ENCODE data around the gene CDKL4. TPM values are rescaled to one million over a fixed set of nuclear protein-coding genes. Genes with fewer than 3 reads are reported as not detected.

CDKL4 gene
- total RNA-seq, 1 donor from 2014 or later: 2.0 TPM

GRCh38 chr2:39264733-39265132 is 21.0 kb upstream of the CDKL4 start:
- no peak overlapping the region for H3K27ac Mint-ChIP-seq

DNA sequence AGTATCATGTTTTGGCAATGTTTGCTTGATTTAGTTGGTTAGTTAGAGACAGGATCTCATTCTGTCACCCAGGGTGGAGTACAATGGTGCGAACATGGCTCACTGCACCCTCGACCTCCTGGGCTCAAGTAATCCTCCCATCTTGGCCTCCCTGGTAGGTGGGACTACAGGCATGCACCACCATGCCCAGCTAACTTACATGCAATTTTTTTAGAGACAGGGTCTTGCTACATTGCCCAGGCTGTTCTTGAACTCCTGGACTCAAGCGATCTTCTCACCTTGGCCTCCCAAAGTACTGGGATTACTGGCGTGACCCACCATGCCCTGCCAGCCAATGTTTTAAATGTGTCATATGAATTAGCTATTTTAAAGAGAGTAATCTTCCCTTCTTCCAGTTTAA is 16.3 kb upstream of the CDKL4 start:
- TF ChIP-seq, protein P1, sequence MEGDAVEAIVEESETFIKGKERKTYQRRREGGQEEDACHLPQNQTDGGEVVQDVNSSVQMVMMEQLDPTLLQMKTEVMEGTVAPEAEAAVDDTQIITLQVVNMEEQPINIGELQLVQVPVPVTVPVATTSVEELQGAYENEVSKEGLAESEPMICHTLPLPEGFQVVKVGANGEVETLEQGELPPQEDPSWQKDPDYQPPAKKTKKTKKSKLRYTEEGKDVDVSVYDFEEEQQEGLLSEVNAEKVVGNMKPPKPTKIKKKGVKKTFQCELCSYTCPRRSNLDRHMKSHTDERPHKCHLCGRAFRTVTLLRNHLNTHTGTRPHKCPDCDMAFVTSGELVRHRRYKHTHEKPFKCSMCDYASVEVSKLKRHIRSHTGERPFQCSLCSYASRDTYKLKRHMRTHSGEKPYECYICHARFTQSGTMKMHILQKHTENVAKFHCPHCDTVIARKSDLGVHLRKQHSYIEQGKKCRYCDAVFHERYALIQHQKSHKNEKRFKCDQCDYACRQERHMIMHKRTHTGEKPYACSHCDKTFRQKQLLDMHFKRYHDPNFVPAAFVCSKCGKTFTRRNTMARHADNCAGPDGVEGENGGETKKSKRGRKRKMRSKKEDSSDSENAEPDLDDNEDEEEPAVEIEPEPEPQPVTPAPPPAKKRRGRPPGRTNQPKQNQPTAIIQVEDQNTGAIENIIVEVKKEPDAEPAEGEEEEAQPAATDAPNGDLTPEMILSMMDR (IDR thresholded peaks at IDR 0.05; ENCODE audit: unreplicated experiment): no peak
- Mint-ChIP-seq H3K27me3 (no peaks in the 10 kb centered on the region), H3K36me3 (ENCODE audit: insufficient read depth) (peaks cover 30% of the 10 kb centered on the region), H3K27ac (no peak overlapping the region), H3K4me1 (ENCODE audit: low read depth) (peaks cover 3% of the 10 kb centered on the region), H3K9me3 (ENCODE audit: low read depth) (no peaks in the 10 kb centered on the region), H3K4me3 (ENCODE audit: low read depth) (no peak overlapping the region)
- no peak for DNase-seq (ENCODE audit: low spot score, unreplicated experiment)

More at GRCh38 chr2:39264733-39265132, 21.0 kb upstream of the CDKL4 start:
- Mint-ChIP-seq H3K4me3 (ENCODE audit: low read depth) (no peak overlapping the region), H3K36me3 (ENCODE audit: insufficient read depth) (peaks cover 24% of the 10 kb centered on the region), H3K4me1 (ENCODE audit: low read depth) (no peaks in the 10 kb centered on the region), H3K27me3 (no peaks in the 10 kb centered on the region), H3K9me3 (ENCODE audit: low read depth) (no peaks in the 10 kb centered on the region)
- TF ChIP-seq, protein P1 (IDR thresholded peaks at IDR 0.05; ENCODE audit: unreplicated experiment): no peak
- no peak for DNase-seq (ENCODE audit: low spot score, unreplicated experiment)

- Mint-ChIP-seq H3K36me3 (ENCODE audit: insufficient read depth) (peaks cover 51% of the 10 kb centered on the region), H3K27me3 (no peaks in the 10 kb centered on the region), H3K9me3 (ENCODE audit: low read depth) (peaks cover 5% of the 10 kb centered on the region), H3K4me1 (ENCODE audit: low read depth) (peaks cover 3% of the 10 kb centered on the region), H3K27ac (no peak overlapping the region), H3K4me3 (ENCODE audit: low read depth) (no peak overlapping the region)
- TF ChIP-seq, protein P1 (IDR thresholded peaks at IDR 0.05; ENCODE audit: unreplicated experiment): no peak
- no peak for DNase-seq (ENCODE audit: low spot score, unreplicated experiment)
These were observed 12.3 kb upstream of the CDKL4 start for GRCh38 chr2:39256040-39256439.

DNA sequence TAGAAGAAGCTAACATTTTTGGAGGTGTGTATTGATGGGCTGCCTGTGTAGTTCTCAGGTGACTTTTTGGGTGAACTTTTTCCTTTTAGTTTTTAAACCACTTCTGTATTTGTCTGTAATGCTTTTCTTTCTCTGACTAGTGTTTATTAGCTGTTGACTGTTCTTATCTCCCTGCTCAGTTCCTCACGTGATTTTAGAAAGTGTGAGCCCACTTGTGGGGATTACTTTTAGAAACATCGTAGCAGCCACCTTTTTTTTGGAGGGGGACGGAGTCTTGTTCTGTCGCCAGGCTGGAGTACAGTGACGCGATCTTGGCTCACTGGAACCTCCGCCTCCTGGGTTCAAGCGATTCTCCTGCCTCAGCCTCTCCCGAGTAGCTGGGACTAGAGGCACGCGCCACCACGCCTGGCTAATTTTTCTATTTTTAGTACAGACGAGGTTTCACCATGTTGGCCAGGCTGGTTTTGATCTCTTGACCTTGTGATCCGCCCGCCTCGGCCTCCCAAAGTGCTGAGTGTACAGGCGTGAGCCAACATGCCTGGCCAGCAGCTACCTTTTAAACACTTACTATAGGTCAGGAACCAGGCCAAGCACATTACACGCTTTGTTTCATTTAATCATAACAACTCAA is 9.2 kb upstream of the CDKL4 start:
- H3K27me3 Mint-ChIP-seq: no peaks in the 10 kb centered on the region
- H3K9me3 Mint-ChIP-seq (ENCODE audit: low read depth): peaks cover 9% of the 10 kb centered on the region
- DNase-seq (ENCODE audit: low spot score, unreplicated experiment): no peak
- H3K4me1 Mint-ChIP-seq (ENCODE audit: low read depth): peaks cover 3% of the 10 kb centered on the region
- no peak overlapping the region for H3K27ac Mint-ChIP-seq
- no peak overlapping the region for H3K4me3 Mint-ChIP-seq (ENCODE audit: low read depth)
- peaks cover 51% of the 10 kb centered on the region for H3K36me3 Mint-ChIP-seq (ENCODE audit: insufficient read depth)
- TF ChIP-seq, protein P1 (IDR thresholded peaks at IDR 0.05; ENCODE audit: unreplicated experiment): no peak

GRCh38 chr2:39247512-39248043 is 3.8 kb upstream of the CDKL4 start:
- DNase-seq (ENCODE audit: low spot score, unreplicated experiment): no peak
- Mint-ChIP-seq H3K9me3 (ENCODE audit: low read depth) (peaks cover 19% of the 10 kb centered on the region), H3K27ac (no peak overlapping the region)

More at GRCh38 chr2:39247512-39248043, 3.8 kb upstream of the CDKL4 start:
- H3K4me3 Mint-ChIP-seq (ENCODE audit: low read depth): no peak overlapping the region
- H3K36me3 Mint-ChIP-seq (ENCODE audit: insufficient read depth): peaks cover 33% of the 10 kb centered on the region
- H3K4me1 Mint-ChIP-seq (ENCODE audit: low read depth): peaks cover 3% of the 10 kb centered on the region
- no peaks in the 10 kb centered on the region for H3K27me3 Mint-ChIP-seq
- TF ChIP-seq, protein P1 (IDR thresholded peaks at IDR 0.05; ENCODE audit: unreplicated experiment): no peak

All from progenitor cell of endocrine pancreas (in vitro differentiated cells).